Activated T-cell treated with anti-CD3 and anti-CD28 coated beads for 24 hours (primary cell): ENCODE data around the gene RASAL3.
"Not testable (repeated sequence)": the region's sequence is repeated elsewhere in the genome, so short reads cannot be mapped to it uniquely, and the experiment has no call there.

Experiments used
- DNase-seq: peaks from one replicate; pipeline ENCODE4 v3.0.0-alpha.2; 2020; ENCODE audit warnings: low read depth

The RASAL3 gene

GRCh38 chr19:15464394-15465385 lies at the start of gene RASAL3:
RASAL3 (minus strand) TSS chr19:15464544; CDS start chr19:15464358, 186 bp downstream.
- DNase-seq = peak; percentile 57

DNA sequence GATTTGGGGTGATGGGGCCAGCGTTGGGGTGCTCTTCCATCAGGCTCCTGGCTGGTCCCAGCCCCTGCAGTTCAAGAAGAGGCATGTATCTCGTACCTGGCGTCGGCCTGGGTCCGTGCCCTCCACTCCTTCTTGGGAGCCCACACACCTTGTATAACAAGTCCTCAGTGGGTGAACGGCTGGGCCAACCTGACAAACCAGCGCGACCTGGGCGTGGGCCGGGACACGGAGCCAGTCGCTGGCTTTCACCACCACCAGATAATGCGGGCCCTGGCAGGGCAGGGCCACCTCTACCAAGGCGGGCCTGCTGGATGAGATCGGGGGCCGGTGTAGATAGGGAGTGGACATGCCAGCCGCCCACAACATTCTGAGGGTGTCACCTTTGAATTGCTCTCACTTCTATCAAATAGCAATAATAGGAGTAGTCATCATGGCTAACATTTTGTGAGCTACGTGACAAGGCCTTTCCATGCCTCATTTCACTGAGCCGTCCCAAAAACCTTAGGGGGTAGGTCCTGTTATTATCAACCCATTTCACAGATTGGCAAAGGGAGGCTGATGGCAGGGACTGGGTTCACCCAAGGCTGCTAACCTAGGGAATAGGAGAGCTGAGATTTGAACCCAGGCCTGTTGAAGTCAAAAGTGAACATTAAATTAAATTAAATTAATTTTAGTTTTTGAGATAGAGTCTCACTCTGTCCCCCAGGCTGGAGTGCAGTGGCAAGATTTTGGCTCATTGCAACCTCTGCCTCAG lies 47.5 kb upstream of the RASAL3 start:
- no peak for DNase-seq

DNA sequence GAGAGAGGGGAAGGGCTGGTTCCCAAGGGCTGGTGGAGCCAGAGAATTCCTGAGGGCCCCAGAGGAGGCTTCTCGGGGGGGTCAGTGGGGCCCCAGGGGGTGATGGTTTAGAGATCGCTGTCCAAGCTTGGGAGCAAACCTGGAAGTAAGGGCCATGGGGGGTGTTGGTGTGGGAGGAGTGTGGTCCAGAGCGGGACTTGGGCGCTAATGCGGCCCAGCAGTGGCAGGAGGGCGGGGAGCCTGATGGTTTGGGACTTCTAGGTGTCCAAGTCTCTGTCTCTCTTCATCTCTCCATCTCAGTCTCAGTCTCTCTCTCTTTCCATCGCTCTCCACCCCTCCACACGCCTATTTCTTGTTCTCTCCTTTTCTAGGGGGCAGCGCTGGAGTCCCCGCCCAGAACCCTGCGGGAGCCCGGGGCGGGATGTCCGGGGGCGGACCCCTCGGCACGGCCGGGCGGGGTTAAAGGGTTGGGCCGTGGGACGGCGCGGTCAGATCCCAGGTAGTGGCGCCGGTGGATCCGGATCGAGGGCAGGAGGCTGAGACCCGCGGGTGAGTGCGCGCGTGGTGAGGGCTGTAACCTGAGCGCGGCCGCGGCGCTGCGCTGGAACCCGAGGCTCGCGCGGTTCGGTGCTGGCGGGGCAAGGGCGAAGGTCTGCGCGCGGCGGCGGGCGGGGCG lies 43.8 kb upstream of the RASAL3 start, which contains the start of gene CYP4F22:
Gene CYP4F22, plus strand, starts transcription at position 491 of the 676 bp plus-strand sequence. CDS start 16,812 bp downstream, outside the sequence.
- DNase-seq = no peak

DNA sequence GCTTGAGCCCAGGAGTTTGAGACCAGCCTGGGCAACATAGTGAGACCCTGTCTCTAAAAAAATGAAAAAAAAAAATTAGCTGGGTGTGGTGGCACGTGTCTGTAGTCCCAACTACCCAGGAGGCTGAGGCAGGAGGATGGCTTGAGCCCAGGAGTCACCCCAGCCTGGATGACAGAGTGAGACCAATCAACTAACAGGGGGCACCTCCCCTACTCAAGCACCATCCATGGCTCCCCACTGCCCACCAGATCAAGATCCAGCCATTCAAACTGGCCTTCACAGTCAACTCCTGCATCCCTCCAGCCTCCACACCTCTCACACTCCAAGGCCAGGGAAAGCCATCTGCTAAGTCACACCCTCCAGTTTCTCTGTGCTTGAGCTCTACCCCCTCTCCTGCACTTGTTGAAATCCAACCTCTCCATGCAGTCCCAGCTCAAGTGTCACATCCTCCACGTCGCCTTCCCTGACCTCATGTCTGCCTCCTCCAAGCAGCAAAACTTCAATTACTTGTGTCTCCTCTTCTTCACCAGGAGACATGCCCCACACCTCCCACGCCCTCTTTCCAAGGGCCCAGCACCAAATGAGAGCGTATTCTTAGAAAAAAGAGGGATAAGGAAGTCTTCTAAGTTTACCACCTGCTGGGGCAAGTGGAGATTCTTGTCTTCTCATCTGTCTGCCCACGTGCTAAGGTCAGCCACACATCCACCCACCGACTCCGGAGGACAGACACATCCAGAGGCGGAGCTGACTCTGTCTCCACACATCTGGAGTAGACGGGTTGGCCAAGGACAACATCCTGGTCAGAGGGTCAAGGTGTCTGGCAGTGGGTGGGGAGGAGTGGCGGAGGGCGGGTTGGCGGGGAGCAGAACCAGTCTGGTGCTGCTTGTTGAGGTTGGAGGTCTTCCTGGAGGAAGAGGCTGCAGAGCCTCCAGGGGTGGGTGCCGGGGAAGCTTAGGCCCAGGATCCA lies 43.0 kb upstream of the RASAL3 start:
- DNase-seq = no peak

DNA sequence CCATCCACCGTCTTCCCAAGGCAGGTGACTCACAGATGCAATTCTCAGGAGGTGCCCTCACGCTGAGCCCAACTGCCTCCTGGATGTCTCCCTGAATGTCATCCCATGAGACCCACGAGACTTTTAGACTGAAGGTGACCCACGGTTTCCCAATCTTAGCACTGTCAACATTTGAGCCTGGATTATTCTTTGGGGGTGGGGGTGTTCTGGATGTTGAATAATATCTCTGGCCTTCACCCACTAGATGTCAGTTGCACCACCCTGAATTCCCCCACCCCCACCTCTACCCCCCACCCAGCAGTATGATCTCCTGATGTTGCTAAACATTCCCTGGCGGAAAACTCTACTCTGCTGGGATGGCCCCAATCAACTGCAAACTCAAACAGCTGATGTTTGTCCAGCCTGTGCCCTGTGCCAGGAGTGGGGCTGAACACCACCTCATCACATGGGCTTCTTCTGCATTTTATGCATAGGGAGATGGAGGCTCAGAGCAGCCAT lies 41.8 kb upstream of the RASAL3 start:
- DNase-seq = no peak

DNA sequence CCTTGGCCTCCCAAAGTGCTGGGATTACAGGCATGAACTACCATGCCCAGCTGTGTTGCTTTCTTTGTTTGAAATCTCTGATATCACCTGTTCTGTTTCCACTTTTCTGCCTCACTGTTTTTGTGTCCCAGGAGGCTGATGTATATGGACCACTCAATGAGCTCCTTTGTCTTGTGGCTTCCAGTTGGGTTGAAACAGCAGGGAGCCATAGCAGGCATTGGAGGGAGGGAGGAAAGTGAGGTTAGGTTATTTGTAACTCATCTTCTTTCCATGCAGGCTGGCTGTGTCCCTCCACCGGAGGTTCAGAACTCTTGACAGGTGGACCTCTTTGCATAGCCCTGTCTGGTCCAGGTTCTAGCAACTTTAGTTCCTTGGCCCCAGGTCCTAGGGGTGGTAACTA lies 37.9 kb upstream of the RASAL3 start:
- no peak for DNase-seq

GRCh38 chr19:15501596-15501995 lies 37.3 kb upstream of the RASAL3 start:
- DNase-seq = no peak

DNA sequence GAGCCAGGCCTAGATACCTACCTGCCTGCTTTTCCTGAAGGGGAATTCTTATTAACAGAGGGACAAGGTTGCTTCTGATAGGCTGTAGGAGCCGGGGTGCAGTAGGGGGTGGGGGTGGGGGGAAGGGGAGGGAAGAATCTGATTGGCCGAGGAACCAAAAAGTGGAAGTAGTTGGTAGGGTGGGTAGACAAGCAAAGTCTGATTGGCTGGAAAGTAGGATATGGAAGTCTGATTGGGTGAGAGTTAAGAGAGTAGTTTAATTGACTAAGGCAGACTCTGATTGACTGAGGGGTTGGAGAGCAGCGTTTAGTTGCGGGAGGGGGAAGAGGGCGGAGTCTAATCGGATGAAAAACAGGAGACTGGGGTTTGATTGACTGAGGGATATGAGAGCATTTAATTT lies 34.6 kb upstream of the RASAL3 start:
- no peak for DNase-seq

GRCh38 chr19:15498156-15498858 lies 34.0 kb upstream of the RASAL3 start:
- DNase-seq = no peak

- DNase-seq = no peak
Observed at GRCh38 chr19:15495151-15495550, 30.8 kb upstream of the RASAL3 start.

GRCh38 chr19:15488489-15489226 lies 24.3 kb upstream of the RASAL3 start:
- DNase-seq = no peak

DNA sequence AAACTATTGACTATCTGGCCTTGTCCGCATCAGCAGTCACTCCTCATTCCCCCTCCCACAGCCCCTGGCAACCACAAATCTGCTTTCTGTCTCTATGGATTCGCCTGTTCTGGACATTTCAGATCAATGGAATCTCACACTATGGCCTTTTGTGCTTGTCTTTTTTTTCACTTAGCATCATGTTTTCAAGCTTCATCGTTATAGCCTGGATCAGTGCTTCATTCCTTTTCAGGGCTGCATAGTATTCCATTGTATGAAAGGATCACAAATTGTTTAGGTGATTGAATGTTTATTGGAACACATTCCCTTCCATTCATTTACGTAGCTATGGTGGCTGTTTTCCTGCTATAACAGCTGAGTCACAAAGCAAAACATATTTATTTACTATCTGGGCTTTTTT lies 22.7 kb upstream of the RASAL3 start:
- no peak for DNase-seq

GRCh38 chr19:15485768-15486167 lies 21.4 kb upstream of the RASAL3 start:
- DNase-seq = not testable (repeated sequence)

GRCh38 chr19:15480996-15481395 lies 16.7 kb upstream of the RASAL3 start:
- not testable (repeated sequence) for DNase-seq

- no peak for DNase-seq
Observed at GRCh38 chr19:15479391-15480345, 15.3 kb upstream of the RASAL3 start, which contains the start of gene PGLYRP2. PGLYRP2 (minus strand) TSS chr19:15479501; CDS start chr19:15479371, 130 bp downstream.

- no peak for DNase-seq
Observed at GRCh38 chr19:15476325-15476724, 12.0 kb upstream of the RASAL3 start.

DNA sequence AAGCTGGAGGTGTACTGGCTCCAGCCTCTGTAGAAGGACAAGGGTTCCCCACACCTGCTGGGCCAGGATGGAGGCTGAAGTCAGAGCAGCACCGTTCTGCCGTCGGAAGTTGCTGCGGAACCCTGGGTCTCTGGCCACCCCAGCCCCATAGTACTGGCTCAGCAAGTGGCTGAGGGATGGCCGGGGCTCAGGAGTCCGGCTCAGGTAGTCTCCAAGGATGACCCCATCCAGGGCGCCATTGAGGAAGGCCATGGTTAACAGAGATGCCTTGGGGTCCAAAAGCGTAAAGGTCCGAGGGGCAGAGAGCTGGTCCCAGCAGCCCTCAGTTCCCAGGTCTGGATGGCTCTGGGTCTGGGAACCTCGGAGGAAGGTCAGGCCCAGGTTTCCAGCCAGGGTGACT lies 11.3 kb upstream of the RASAL3 start:
- DNase-seq = no peak

DNA sequence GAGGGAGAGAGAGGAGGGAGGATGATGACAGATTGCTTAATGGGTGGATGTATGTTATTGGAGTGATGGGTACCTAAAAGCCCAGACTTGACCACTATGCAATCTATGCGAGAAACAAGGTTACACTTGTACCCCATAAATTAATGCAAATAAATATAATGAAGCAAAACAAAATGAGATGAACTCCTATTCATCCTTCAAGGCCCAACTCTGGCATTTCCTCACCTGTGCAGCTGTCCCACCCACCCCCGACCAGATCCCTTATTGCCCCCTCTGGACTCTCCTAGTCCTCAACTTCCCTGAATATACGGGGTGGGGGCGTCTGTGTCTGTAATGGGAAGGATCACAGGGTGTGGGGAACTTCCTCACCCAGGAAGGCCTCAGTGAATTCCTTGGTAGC lies 10.8 kb upstream of the RASAL3 start:
- DNase-seq = no peak
